Tibial nerve (tissue), 4 donors: ENCODE data around the gene AGPAT1. TPM values are rescaled to one million over a fixed set of nuclear protein-coding genes. Genes with fewer than 3 reads are reported as not detected.

Experiments used
- DNase-seq, 2 donors: peaks; one replicate each; pipeline ENCODE4 v3.0.0-alpha.2; 2019; ENCODE audit warnings: low spot score in 2 of 2
- H3K27ac ChIP-seq, 4 donors: fragments of 200-600 bp; sonication (generic) in 3 of 4; one replicate each; pipeline ENCODE4 v1.5.1; 2017 to 2019; ENCODE audit warnings: mild to moderate bottlenecking in 1 of 4
- H3K27me3 ChIP-seq, 2 donors: fragments of 200-600 bp; sonication (generic) in 1 of 2; one replicate each; pipeline versions ENCODE4 v1.5.1 to v1.6.0; 2017 to 2019
- H3K36me3 ChIP-seq, 3 donors: fragments of 200-600 bp; sonication (generic); one replicate each; pipeline ENCODE4 v1.5.1; 2018 to 2019
- H3K4me1 ChIP-seq, 4 donors: fragments of 200-600 bp; sonication (generic) in 3 of 4; one replicate each; pipeline ENCODE4 v1.5.1; 2017 to 2019
- H3K4me3 ChIP-seq, 4 donors: fragments of 200-600 bp; sonication (generic) in 3 of 4; one replicate each; pipeline ENCODE4 v1.5.1; 2017 to 2019; ENCODE audit warnings: mild to moderate bottlenecking in 1 of 4, moderate library complexity in 1 of 4
- H3K9me3 ChIP-seq, 4 donors: fragments of 200-600 bp; sonication (generic) in 3 of 4; one replicate each; pipeline ENCODE4 v1.5.1; 2017 to 2019
- CTCF ChIP-seq, 5 experiments: fragments of 200-600 bp in 3 of 5; fragments of 450-650 bp in 2 of 5; sonication (generic) in 3 of 5; IDR thresholded peaks; one replicate each; pipeline ENCODE4 v1.5.1; 2016 to 2019; ENCODE audit warnings: antibody characterized with exemption in 5 of 5, mild to moderate bottlenecking in 3 of 5, moderate library complexity in 2 of 5
- EP300 ChIP-seq, 2 donors: sonication (generic); formaldehyde crosslinking; IDR thresholded peaks; one replicate each; pipeline ENCODE4 v1.6.1; 2017; ENCODE audit warnings: antibody characterized with exemption in 2 of 2, mild to moderate bottlenecking in 1 of 2
- POLR2A ChIP-seq, 2 donors: fragments of 450-650 bp; IDR thresholded peaks; one replicate each; pipeline ENCODE4 v1.6.1; 2017; ENCODE audit warnings: antibody characterized with exemption in 2 of 2, mild to moderate bottlenecking in 2 of 2, moderate library complexity in 2 of 2
- WGBS, 2 donors: methylation state at CpG; one replicate each; pipeline ENCODE4 v1.1.5; 2018; 5-methylcytosine and 5-hydroxymethylcytosine counted together
- total RNA-seq, 4 donors: library from RNA; depleted of rRNA; stranded (reverse); fragments of >200 nt; gene quantifications; one replicate each; pipeline ENCODE4 v1.1.0, GENCODE V29; 2016

Gene AGPAT1
- 10 to 100 TPM; 45.3 to 52.2 (median 48.1) TPM for total RNA-seq

DNA sequence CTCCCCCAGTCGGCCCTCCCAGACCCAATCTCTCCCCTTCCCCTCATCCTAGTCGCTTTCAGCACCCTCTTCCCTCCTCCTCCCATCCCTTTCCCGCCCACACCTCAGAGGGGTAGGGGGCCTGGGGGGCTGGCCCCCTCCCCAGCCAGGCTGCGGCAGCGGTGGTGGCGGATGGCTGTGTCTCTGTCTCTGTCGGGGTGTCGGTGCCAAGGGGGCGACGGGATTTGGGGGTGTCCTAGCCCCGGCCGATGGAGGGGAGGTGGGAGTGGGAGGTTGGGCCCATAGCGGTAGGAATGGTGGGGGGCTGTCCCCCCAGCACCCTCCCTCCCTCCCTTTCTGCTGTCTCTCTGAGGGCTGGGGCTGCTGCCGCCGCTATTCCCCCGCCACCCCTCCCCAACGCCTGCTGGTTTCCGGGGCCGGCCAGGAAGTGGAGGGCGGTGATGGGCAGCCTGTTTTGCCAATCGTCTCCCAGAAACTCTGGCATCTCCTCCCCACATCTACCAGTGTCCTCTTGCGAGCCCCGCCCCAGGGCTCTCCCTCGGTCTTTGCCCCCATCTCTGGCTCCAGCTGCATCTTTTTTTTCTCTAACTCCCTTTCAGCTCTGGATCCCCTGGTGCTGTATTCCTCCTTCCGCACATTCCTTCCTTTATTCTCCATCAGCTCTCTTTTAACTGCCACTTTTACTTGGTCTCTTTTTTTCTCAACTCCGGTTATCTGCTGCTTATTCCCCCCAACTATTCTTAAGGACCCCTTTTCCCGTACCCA is at the start of gene AGPAT1:
Gene AGPAT1, minus strand, starts transcription at position 374 of the 765 bp plus-strand sequence. CDS start 4,588 bp downstream, outside the sequence.
- peaks cover 0 to 66% (median 32%) of the 10 kb centered on the region in 4 donors for H3K4me1 ChIP-seq
- H3K36me3 ChIP-seq, result peaks cover 0 to 20% (median 0%) of the 10 kb centered on the region in 3 donors
- H3K9me3 ChIP-seq, result no peaks in the 10 kb centered on the region
- 1 to 2% methylated on average over 27 of the region's 27 CpGs for WGBS, 2 donors
- H3K4me3 ChIP-seq, result peak within 1 kb of the TSS; percentile 67 to 88 (median 73)
- H3K27me3 ChIP-seq, result no peaks in the 10 kb centered on the region
- H3K27ac ChIP-seq, result peak within 1 kb of the TSS; percentile 91 to 100 (median 95)
- TF ChIP-seq EP300 (IDR thresholded peaks at IDR 0.05), result peak; percentile 64 to 93
- TF ChIP-seq CTCF (IDR thresholded peaks at IDR 0.05), result no peak
- TF ChIP-seq POLR2A (IDR thresholded peaks at IDR 0.05), result peak; percentile 56 to 84
- peak; percentile 95 to 97 for DNase-seq

DNA sequence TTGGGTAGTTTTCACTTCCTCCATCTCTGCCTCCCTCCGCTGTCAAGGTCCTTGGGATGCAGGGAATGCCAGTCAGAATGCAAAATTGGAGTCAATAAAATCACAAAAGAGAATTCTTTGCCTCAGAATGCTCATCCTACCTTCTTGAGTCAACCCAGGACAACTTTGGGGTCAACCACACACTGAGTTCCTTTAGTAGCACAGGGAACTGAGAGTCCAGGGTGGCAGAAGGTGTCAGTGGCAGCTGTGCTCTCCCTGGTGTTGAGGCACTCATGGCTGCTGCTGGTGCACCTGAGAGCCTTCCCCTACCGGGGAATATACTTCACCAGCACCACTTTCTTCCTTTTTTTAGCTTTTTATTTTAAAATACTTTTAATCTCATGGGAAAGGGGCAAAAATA is 48.8 kb upstream of the AGPAT1 start:
- H3K36me3 ChIP-seq, result no peaks in the 10 kb centered on the region

DNA sequence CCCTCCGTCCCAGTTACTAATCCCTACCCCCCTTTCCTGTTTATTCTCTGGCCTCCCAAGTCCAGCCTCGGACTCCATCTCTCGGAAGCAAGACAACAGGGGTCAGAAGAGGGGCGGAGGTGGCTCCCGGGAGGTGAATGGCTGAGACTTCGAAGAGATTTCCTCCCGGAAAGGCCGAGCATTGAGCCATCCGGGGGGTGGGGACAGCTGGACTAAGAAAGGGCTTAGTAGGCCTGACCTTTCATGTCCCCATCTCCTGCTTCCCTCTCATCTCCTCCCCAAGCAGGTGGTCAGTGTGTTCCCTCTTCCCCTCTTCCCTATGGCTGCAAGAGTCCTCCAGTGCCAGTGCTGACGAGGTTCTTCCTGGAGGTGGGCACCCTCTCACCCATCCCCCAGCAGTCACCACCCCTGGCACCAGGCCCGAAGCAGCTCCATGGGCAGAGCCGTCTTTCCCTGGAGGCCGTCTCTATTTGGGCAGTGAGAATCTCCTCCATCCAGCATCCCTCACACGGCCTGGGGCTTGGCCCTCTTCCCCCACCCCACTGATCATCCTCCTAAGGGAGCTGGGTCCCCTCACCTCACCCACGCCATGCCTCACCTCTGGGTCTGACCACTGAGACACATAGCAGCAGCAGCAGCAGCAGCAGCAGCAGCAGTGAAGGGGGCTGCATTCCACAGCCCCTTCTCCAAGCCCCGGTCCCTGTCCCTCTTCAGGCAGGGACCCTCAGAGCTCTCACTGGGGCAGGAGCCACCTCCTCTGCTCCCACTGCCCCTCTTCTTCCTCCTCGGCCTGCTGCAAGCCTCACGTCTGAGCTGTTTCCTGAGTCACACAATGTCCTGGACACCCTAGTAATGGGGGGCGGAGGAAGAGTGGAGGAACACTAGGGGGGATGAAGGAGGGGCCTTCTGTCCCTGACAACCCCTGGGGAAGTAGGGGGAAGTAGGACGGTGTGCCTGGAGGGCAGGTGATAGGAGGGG is 47.7 kb upstream of the AGPAT1 start, which contains the start of gene NOTCH4:
Gene NOTCH4, minus strand, starts transcription at position 810 of the 978 bp plus-strand sequence. Its CDS starts 139 bp downstream, at position 671.
- Histone ChIP-seq H3K9me3 (no peaks in the 10 kb centered on the region), H3K4me1 (peaks cover 0 to 11% (median 0%) of the 10 kb centered on the region in 4 donors), H3K36me3 (no peaks in the 10 kb centered on the region), H3K27ac (peak within 1 kb of the TSS in 2 of 4 donors; percentile 7 to 41), H3K4me3 (peak within 1 kb of the TSS in 1 of 4 donors; percentile 20), H3K27me3 (no peaks in the 10 kb centered on the region)
- no peak for TF ChIP-seq POLR2A (IDR thresholded peaks at IDR 0.05)
- TF ChIP-seq EP300 (IDR thresholded peaks at IDR 0.05), result no peak
- no peak for TF ChIP-seq CTCF (IDR thresholded peaks at IDR 0.05)
- 43 to 50% methylated on average over 20 of the region's 20 CpGs for WGBS, 2 donors
- DNase-seq, result no peak

More for the DNA sequence above, 48.8 kb upstream of the AGPAT1 start:
- no peak for DNase-seq
- peaks cover 0 to 11% (median 0%) of the 10 kb centered on the region in 4 donors for H3K4me1 ChIP-seq
- TF ChIP-seq EP300 (IDR thresholded peaks at IDR 0.05) (no peak), POLR2A (IDR thresholded peaks at IDR 0.05) (no peak), CTCF (IDR thresholded peaks at IDR 0.05) (no peak)
- H3K27ac ChIP-seq, result no peak overlapping the region
- no peaks in the 10 kb centered on the region for H3K9me3 ChIP-seq
- H3K27me3 ChIP-seq, result no peaks in the 10 kb centered on the region
- H3K4me3 ChIP-seq, result no peak overlapping the region
- WGBS, 2 donors, result 55 to 57% methylated on average over 2 of the region's 2 CpGs

GRCh38 chr6:32222333-32223230 is 46.7 kb upstream of the AGPAT1 start:
- TF ChIP-seq CTCF (IDR thresholded peaks at IDR 0.05) (no peak), POLR2A (IDR thresholded peaks at IDR 0.05) (no peak), EP300 (IDR thresholded peaks at IDR 0.05) (no peak)
- H3K4me3 ChIP-seq, result peak overlapping the region in 1 of 4 donors; percentile 20
- DNase-seq, result no peak
- no peaks in the 10 kb centered on the region for H3K27me3 ChIP-seq
- peaks cover 0 to 11% (median 0%) of the 10 kb centered on the region in 4 donors for H3K4me1 ChIP-seq
- WGBS, 2 donors, result 86 to 93% methylated on average over 8 of the region's 8 CpGs
- H3K9me3 ChIP-seq, result no peaks in the 10 kb centered on the region
- H3K36me3 ChIP-seq, result no peaks in the 10 kb centered on the region
- no peak overlapping the region for H3K27ac ChIP-seq
